ENCODE measurements around the gene ERAP2. TPM values are rescaled to one million over a fixed set of nuclear protein-coding genes. Genes with fewer than 3 reads are reported as not detected.

ERAP2 gene
- total RNA-seq, 2 experiments from 2014 or later: 43.0 to 44.5 TPM

- H3K4me3 Mint-ChIP-seq: peak overlapping the region; percentile 27
- H3K27ac Mint-ChIP-seq: peak overlapping the region; percentile 95
- TF ChIP-seq CTCF (IDR thresholded peaks at IDR 0.05): no peak
- peaks cover 3% of the 10 kb centered on the region for H3K9me3 Mint-ChIP-seq
- ChIA-PET CTCF (interaction anchor here (0.7 to 1.1 kb wide), 6 partner anchors 12 to 201 kb away, joined by 3 to 4 read pairs (median 3); partner anchors contain the start of genes ERAP1 and LNPEP), POLR2A (interaction anchor here (0.7 kb wide), 1 partner anchor 11 kb away, joined by 3 read pairs; no protein-coding TSS in a partner anchor)
- DNase-seq (no peak), ATAC-seq (peak; percentile 24)
- H3K36me3 Mint-ChIP-seq (ENCODE audit: low read depth): peaks cover 11% of the 10 kb centered on the region
- intact Hi-C loops (cut with micrococcal nuclease): loop anchor here (1.0 kb wide), 1 partner anchor 27 kb away; no protein-coding TSS in a partner anchor
- H3K4me1 Mint-ChIP-seq (ENCODE audit: low read depth): peaks cover 81% of the 10 kb centered on the region
- no peaks in the 10 kb centered on the region for H3K27me3 Mint-ChIP-seq
Measured at GRCh38 chr5:96961053-96961452, 84.8 kb downstream of the ERAP2 start.

- CTCF ChIA-PET: interaction anchor here (1.0 to 1.3 kb wide), 4 partner anchors 13 to 93 kb away, joined by 3 to 4 read pairs (median 4); no protein-coding TSS in a partner anchor
Measured at GRCh38 chr5:96962540-96962991, 86.3 kb downstream of the ERAP2 start.

GRCh38 chr5:96963267-96963666 lies 87.0 kb downstream of the ERAP2 start:
- DNase-seq (peak; percentile 68), ATAC-seq (peak; percentile 78)
- H3K27me3 Mint-ChIP-seq: no peaks in the 10 kb centered on the region
- peaks cover 7% of the 10 kb centered on the region for H3K9me3 Mint-ChIP-seq
- intact Hi-C loops (cut with micrococcal nuclease): no loop called here
- CTCF ChIA-PET: interaction anchor here (0.8 to 1.3 kb wide), 5 partner anchors 12 to 94 kb away, joined by 3 to 4 read pairs (median 4); no protein-coding TSS in a partner anchor
- peak overlapping the region; percentile 68 for H3K4me3 Mint-ChIP-seq
- H3K27ac Mint-ChIP-seq: peak overlapping the region; percentile 95
- POLR2A ChIA-PET: interaction anchor here (0.6 to 2.0 kb wide), 6 partner anchors 15 to 155 kb away, joined by 3 to 8 read pairs (median 5); partner anchors contain the start of genes ERAP1 and LNPEP
- peaks cover 77% of the 10 kb centered on the region for H3K4me1 Mint-ChIP-seq (ENCODE audit: low read depth)
- TF ChIP-seq CTCF (IDR thresholded peaks at IDR 0.05): no peak
- H3K36me3 Mint-ChIP-seq (ENCODE audit: low read depth): peaks cover 19% of the 10 kb centered on the region

More at GRCh38 chr5:96962540-96962991, 86.3 kb downstream of the ERAP2 start:
- Mint-ChIP-seq H3K9me3 (peaks cover 7% of the 10 kb centered on the region), H3K4me3 (peak overlapping the region; percentile 68), H3K27ac (peak overlapping the region; percentile 95), H3K27me3 (no peaks in the 10 kb centered on the region), H3K36me3 (ENCODE audit: low read depth) (peaks cover 19% of the 10 kb centered on the region), H3K4me1 (ENCODE audit: low read depth) (peaks cover 77% of the 10 kb centered on the region)
- DNase-seq: peak; percentile 54
- peak; percentile 56 for ATAC-seq
- TF ChIP-seq CTCF (IDR thresholded peaks at IDR 0.05): no peak
- intact Hi-C loops (cut with micrococcal nuclease): no loop called here
- POLR2A ChIA-PET: interaction anchor here (0.8 to 2.0 kb wide), 5 partner anchors 16 to 154 kb away, joined by 3 to 8 read pairs (median 5); partner anchors contain the start of genes ERAP1 and LNPEP

GRCh38 chr5:96966801-96967200 lies 90.5 kb downstream of the ERAP2 start:
- no peak for TF ChIP-seq CTCF (IDR thresholded peaks at IDR 0.05)
- Mint-ChIP-seq H3K36me3 (ENCODE audit: low read depth) (peaks cover 15% of the 10 kb centered on the region), H3K27ac (peak overlapping the region; percentile 62), H3K9me3 (peaks cover 7% of the 10 kb centered on the region), H3K27me3 (no peaks in the 10 kb centered on the region), H3K4me1 (ENCODE audit: low read depth) (peaks cover 85% of the 10 kb centered on the region), H3K4me3 (no peak overlapping the region)
- CTCF ChIA-PET: interaction anchor here (0.9 to 1.9 kb wide), 6 partner anchors 9 to 97 kb away, joined by 3 to 7 read pairs (median 4); no protein-coding TSS in a partner anchor
- DNase-seq: no peak
- intact Hi-C loops (cut with micrococcal nuclease): no loop called here
- ATAC-seq: no peak
- POLR2A ChIA-PET: interaction anchor here (1.8 kb wide), 1 partner anchor 10 kb away, joined by 7 read pairs; no protein-coding TSS in a partner anchor

- Mint-ChIP-seq H3K9me3 (peaks cover 7% of the 10 kb centered on the region), H3K27me3 (no peaks in the 10 kb centered on the region), H3K4me1 (ENCODE audit: low read depth) (peaks cover 85% of the 10 kb centered on the region), H3K27ac (no peak overlapping the region), H3K36me3 (ENCODE audit: low read depth) (peaks cover 15% of the 10 kb centered on the region), H3K4me3 (no peak overlapping the region)
- no peak for DNase-seq
- TF ChIP-seq CTCF (IDR thresholded peaks at IDR 0.05): no peak
- ATAC-seq: peak; percentile 31
- intact Hi-C loops (cut with micrococcal nuclease): no loop called here
- ChIA-PET CTCF (interaction anchor here (1.3 to 1.5 kb wide), 2 partner anchors 15 to 23 kb away, joined by 3 to 4 read pairs; no protein-coding TSS in a partner anchor), POLR2A (interaction anchor here (0.8 to 1.8 kb wide), 2 partner anchors 10 to 32 kb away, joined by 3 to 7 read pairs; partner anchors contain the start of gene LNPEP)
Measured at GRCh38 chr5:96967400-96967799, 91.1 kb downstream of the ERAP2 start.

Data from activated CD8-positive, alpha-beta T cell treated with anti-CD3 and anti-CD28 coated beads for 36 hours (primary cell).